ENCODE measurements around the gene GABBR2. TPM values are rescaled to one million over a fixed set of nuclear protein-coding genes. Genes with fewer than 3 reads are reported as not detected.

The GABBR2 gene
- total and polyA plus RNA-seq, 2 of the 8 experiments (the other 6 are each of a cell fraction or from before 2014, with no cell fraction given): 0.50 to 1.2 TPM

- H3K18ac ChIP-seq (ENCODE audit: extremely low read depth, low read length): no peak overlapping the region
- peaks cover 2% of the 10 kb centered on the region; the same call in 1 of the 2 replicates for H3K23me2 ChIP-seq (ENCODE audit: low read depth, low read length)
- ChIA-PET CTCF (ENCODE audit: partially characterized antibody) (interaction anchor here (1.2 kb wide), 1 partner anchor 10 kb away, joined by 3 read pairs; no protein-coding TSS in a partner anchor), POLR2A (ENCODE audit: partially characterized antibody) (no interaction called here)
- peaks cover 1 to 8% of the 10 kb centered on the region in 2 experiments; a peak in 3 of 4 replicates for H3K9me3 ChIP-seq (ENCODE audit: insufficient read depth in 2 of 2, low read depth in 1 of 2, low read length in 1 of 2)
- no peak overlapping the region for H2AFZ ChIP-seq (ENCODE audit: low read length)
- H2BK15ac ChIP-seq (ENCODE audit: low read length): no peak overlapping the region
- no peak overlapping the region for H2BK5ac ChIP-seq (ENCODE audit: low read depth, low read length)
- H2BK20ac ChIP-seq (ENCODE audit: low read length): no peak overlapping the region
- no peak overlapping the region for H3K14ac ChIP-seq (ENCODE audit: insufficient read length)
- DNase-seq (ENCODE audit: low read depth in 1 of 2, low spot score in 2 of 2) (no peak), FAIRE-seq (no peak)
- 80% methylated on average over 4 of the region's 4 CpGs; no CpG with 5 or more reads in 1 of the 2 experiments for WGBS, 2 experiments (ENCODE audit: extremely low coverage in 1 of 2, insufficient coverage in 1 of 2, insufficient read length in 1 of 2, insufficient replicate concordance in 2 of 2, low coverage in 1 of 2, low lambda C conversion rate in 2 of 2, missing lambda C conversion rate in 1 of 2)
- no peaks in the 10 kb centered on the region; a peak in 2 of 7 replicates for H3K4me1 ChIP-seq (replicated peaks in 1 of 4; ENCODE audit: control insufficient read depth in 3 of 4, insufficient read depth in 4 of 4, low read length in 3 of 4)
- no peaks in the 10 kb centered on the region for H4K20me1 ChIP-seq (replicated peaks in 1 of 2; ENCODE audit: control insufficient read depth in 1 of 2, insufficient read depth in 2 of 2, low read length in 2 of 2)
- no peaks in the 10 kb centered on the region for H3K27me3 ChIP-seq (replicated peaks in 1 of 4; ENCODE audit: control insufficient read depth in 3 of 4, extremely low read depth in 1 of 4, insufficient read depth in 3 of 4, low read length in 3 of 4)
- no peak overlapping the region for H3K4ac ChIP-seq (replicated peaks; ENCODE audit: insufficient read length, low read depth, low read length)
- H4K91ac ChIP-seq (replicated peaks; ENCODE audit: insufficient read length, low read length): no peak overlapping the region
- no peaks in the 10 kb centered on the region for H3K79me2 ChIP-seq (ENCODE audit: control insufficient read depth in 1 of 2, insufficient read depth in 2 of 2, low read length in 2 of 2)
- no peak overlapping the region for H3K9ac ChIP-seq (replicated peaks in 1 of 4; ENCODE audit: extremely low read depth in 1 of 4, low read depth in 3 of 4, low read length in 3 of 4)
- no peak overlapping the region for H3K4me2 ChIP-seq (ENCODE audit: insufficient read depth in 1 of 2, low read depth in 2 of 2, low read length in 2 of 2)
- no peaks in the 10 kb centered on the region for H3K36me3 ChIP-seq (ENCODE audit: control insufficient read depth in 2 of 4, insufficient read depth in 4 of 4, low read length in 3 of 4)
- H3K4me3 ChIP-seq (ENCODE audit: extremely low read depth in 1 of 4, insufficient read depth in 2 of 4, low read depth in 3 of 4, low read length in 4 of 4): no peak overlapping the region
- H2BK120ac ChIP-seq (replicated peaks; ENCODE audit: low read depth, low read length): no peak overlapping the region
- H3K56ac ChIP-seq (replicated peaks; ENCODE audit: insufficient read length, low read depth, low read length): no peak overlapping the region
- H3K23ac ChIP-seq (ENCODE audit: insufficient read length): no peak overlapping the region
- H2BK12ac ChIP-seq (ENCODE audit: low read depth, low read length): no peak overlapping the region
- peak overlapping the region; percentile 45; the same call in 1 of the 2 replicates for H4K8ac ChIP-seq (ENCODE audit: extremely low read depth, insufficient read depth, low read length)
- H2AK5ac ChIP-seq (ENCODE audit: low read depth, low read length): no peak overlapping the region
- no peak overlapping the region for H3K27ac ChIP-seq (ENCODE audit: low read depth, low read length)
- no peaks in the 10 kb centered on the region for H3K79me1 ChIP-seq (ENCODE audit: low read depth, low read length)
- H4K5ac ChIP-seq (ENCODE audit: insufficient read length, low read depth, low read length): no peak overlapping the region
- TF ChIP-seq SRF (IDR thresholded peaks at IDR 0.05; ENCODE audit: low read depth, low read length): no peak
- no peak for TF ChIP-seq MAX (IDR thresholded peaks at IDR 0.05)
- no peak for TF ChIP-seq CEBPB (IDR thresholded peaks at IDR 0.05; ENCODE audit: low read depth, low read length)
- no peak for TF ChIP-seq TEAD4 (IDR thresholded peaks at IDR 0.05; ENCODE audit: low read depth, low read length)
- TF ChIP-seq SIRT6 (IDR thresholded peaks at IDR 0.05; ENCODE audit: low read length): no peak
- no peak for TF ChIP-seq RBBP5 (IDR thresholded peaks at IDR 0.05; ENCODE audit: borderline replicate concordance, low read depth, low read length)
- TF ChIP-seq JUN (IDR thresholded peaks at IDR 0.05; ENCODE audit: low read depth, low read length): no peak
- TF ChIP-seq RXRA (IDR thresholded peaks at IDR 0.05; ENCODE audit: insufficient read depth, low read depth, low read length): no peak
- no peak for TF ChIP-seq CHD1 (IDR thresholded peaks at IDR 0.05; ENCODE audit: low read depth, low read length)
- no peak for TF ChIP-seq CTCF (IDR thresholded peaks at IDR 0.05; ENCODE audit: control extremely low read depth in 1 of 3, insufficient read depth in 1 of 3, low read depth in 1 of 3, low read length in 3 of 3)
- no peak for TF ChIP-seq TAF1 (IDR thresholded peaks at IDR 0.05; ENCODE audit: low read depth, low read length)
- no peak for TF ChIP-seq NANOG (IDR thresholded peaks at IDR 0.05; ENCODE audit: insufficient read depth, low read depth, low read length, poor library complexity, severe bottlenecking)
- TF ChIP-seq EGR1 (IDR thresholded peaks at IDR 0.05; ENCODE audit: borderline replicate concordance, low read depth, low read length): no peak
These were observed 337.8 kb downstream of the GABBR2 start for GRCh38 chr9:98370976-98371315.

All from H1 (cell line).